Mesothelial cell of epicardium (in vitro differentiated cells): ENCODE data around the gene CPA4. TPM values are rescaled to one million over a fixed set of nuclear protein-coding genes. Genes with fewer than 3 reads are reported as not detected.

Source experiments
- DNase-seq, 2 experiments: peaks; one replicate each; pipeline ENCODE4 v3.0.0; 2021; ENCODE audit warnings: low spot score in 2 of 2; ENCODE audit not compliant: unreplicated experiment in 2 of 2
- H3K27ac Mint-ChIP-seq: 2 replicates; pipeline ENCODE4 v1.8.0; 2021; ENCODE audit warnings: mixed read lengths
- H3K27me3 Mint-ChIP-seq: 2 replicates; pipeline ENCODE4 v1.8.0; 2021; ENCODE audit warnings: low read depth, mixed read lengths
- H3K36me3 Mint-ChIP-seq: 2 replicates; pipeline ENCODE4 v1.8.0; 2021; ENCODE audit warnings: mixed read lengths
- H3K4me1 Mint-ChIP-seq: 2 replicates; pipeline ENCODE4 v1.8.0; 2021; ENCODE audit warnings: mixed read lengths
- H3K4me3 Mint-ChIP-seq: 2 replicates; pipeline ENCODE4 v1.8.0; 2021; ENCODE audit warnings: mild to moderate bottlenecking, moderate library complexity, mixed read lengths
- H3K9me3 Mint-ChIP-seq: 2 replicates; pipeline ENCODE4 v1.8.0; 2021; ENCODE audit warnings: mixed read lengths
- CTCF ChIP-seq: fragments of 200-600 bp; sonication (generic); IDR thresholded peaks from one replicate; pipeline ENCODE4 v1.5.0; 2021; ENCODE audit warnings: antibody characterized with exemption; ENCODE audit not compliant: unreplicated experiment
- total RNA-seq: library from RNA; stranded (reverse); gene quantifications from 3 replicates; pipeline ENCODE4 v1.2.1, GENCODE V29; 2021

The CPA4 gene
- total RNA-seq, 1 donor from 2014 or later: 4.1 TPM

GRCh38 chr7:130324306-130324943 is 31.5 kb downstream of the CPA4 start:
- H3K4me3 Mint-ChIP-seq: no peak overlapping the region
- no peak for DNase-seq
- H3K4me1 Mint-ChIP-seq: peaks cover 33% of the 10 kb centered on the region
- no peak for TF ChIP-seq CTCF
- peak overlapping the region; percentile 85 for H3K27ac Mint-ChIP-seq
- H3K9me3 Mint-ChIP-seq: no peaks in the 10 kb centered on the region
- H3K36me3 Mint-ChIP-seq: peaks cover 2% of the 10 kb centered on the region
- H3K27me3 Mint-ChIP-seq: no peaks in the 10 kb centered on the region

- H3K36me3 Mint-ChIP-seq: no peaks in the 10 kb centered on the region
- no peak overlapping the region for H3K4me3 Mint-ChIP-seq
- H3K27me3 Mint-ChIP-seq: no peaks in the 10 kb centered on the region
- no peak for TF ChIP-seq CTCF
- peak overlapping the region; percentile 77 for H3K27ac Mint-ChIP-seq
- H3K9me3 Mint-ChIP-seq: no peaks in the 10 kb centered on the region
- DNase-seq: no peak
- peaks cover 47% of the 10 kb centered on the region for H3K4me1 Mint-ChIP-seq
Observed at GRCh38 chr7:130329681-130330080, 36.7 kb downstream of the CPA4 start.

DNA sequence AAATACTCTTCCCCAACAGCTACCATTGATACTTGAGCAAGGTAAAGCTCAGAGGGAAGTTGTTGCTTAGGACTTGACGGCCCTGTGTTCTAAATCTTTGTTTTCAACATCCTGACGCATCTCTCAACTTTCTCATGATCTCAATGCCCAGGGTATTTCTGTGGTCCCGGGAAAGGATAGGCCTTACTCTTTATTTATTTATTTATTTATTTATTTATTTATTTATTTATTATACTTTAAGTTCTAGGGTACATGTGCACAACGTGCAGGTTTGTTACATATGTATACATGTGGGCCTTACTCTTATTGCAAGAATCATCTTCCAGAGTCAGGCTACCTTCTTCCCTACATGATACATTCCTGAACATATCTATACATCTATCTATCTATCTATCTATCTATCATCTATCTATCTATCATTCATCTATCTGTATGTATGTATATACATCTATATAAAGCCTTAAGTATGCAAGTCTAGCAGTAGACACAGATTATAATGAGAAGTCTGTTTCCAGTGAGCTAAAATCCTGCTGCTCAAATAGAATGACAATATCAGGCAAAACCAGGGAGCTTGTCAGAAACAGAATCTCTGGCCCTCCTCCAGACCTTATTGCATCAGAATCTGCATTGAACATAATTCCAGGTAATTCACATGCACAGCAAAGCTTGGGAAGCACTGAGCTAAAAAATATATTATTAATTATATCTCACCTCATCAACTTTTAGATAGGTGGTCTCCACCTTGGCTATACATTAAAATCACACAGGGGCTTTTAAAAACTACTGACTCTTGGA is 39.5 kb downstream of the CPA4 start:
- peaks cover 54% of the 10 kb centered on the region for H3K4me1 Mint-ChIP-seq
- TF ChIP-seq CTCF: no peak
- H3K9me3 Mint-ChIP-seq: no peaks in the 10 kb centered on the region
- no peak for DNase-seq
- no peaks in the 10 kb centered on the region for H3K27me3 Mint-ChIP-seq
- peak overlapping the region; percentile 43 for H3K27ac Mint-ChIP-seq
- no peak overlapping the region for H3K4me3 Mint-ChIP-seq
- H3K36me3 Mint-ChIP-seq: peaks cover 5% of the 10 kb centered on the region

GRCh38 chr7:130333832-130334231 is 40.9 kb downstream of the CPA4 start:
- no peak for DNase-seq
- no peak overlapping the region for H3K4me3 Mint-ChIP-seq
- H3K4me1 Mint-ChIP-seq: peaks cover 50% of the 10 kb centered on the region
- H3K27me3 Mint-ChIP-seq: no peaks in the 10 kb centered on the region
- H3K36me3 Mint-ChIP-seq: peaks cover 5% of the 10 kb centered on the region
- no peak overlapping the region for H3K27ac Mint-ChIP-seq
- H3K9me3 Mint-ChIP-seq: no peaks in the 10 kb centered on the region
- no peak for TF ChIP-seq CTCF

DNA sequence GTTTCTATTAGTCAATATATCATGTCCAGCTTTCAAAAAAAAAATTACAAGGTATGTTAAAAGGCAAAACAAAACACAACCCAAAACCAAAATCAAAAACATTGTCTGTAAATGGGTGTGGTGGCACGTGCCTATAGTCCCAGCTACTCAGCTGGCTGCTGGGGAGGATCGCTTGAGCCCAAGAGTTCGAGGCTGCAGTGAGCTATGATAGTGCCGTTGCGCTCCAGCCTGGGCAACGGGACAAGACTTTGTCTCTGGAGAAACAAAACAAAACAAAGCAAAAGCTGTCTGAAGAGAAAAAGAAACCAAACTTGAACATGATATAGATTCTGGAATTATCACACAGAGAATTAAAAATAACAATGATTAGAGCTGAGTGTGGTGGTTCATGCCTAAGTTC is 41.3 kb downstream of the CPA4 start:
- no peak overlapping the region for H3K4me3 Mint-ChIP-seq
- no peak for TF ChIP-seq CTCF
- H3K4me1 Mint-ChIP-seq: peaks cover 46% of the 10 kb centered on the region
- H3K27me3 Mint-ChIP-seq: no peaks in the 10 kb centered on the region
- no peaks in the 10 kb centered on the region for H3K9me3 Mint-ChIP-seq
- peaks cover 5% of the 10 kb centered on the region for H3K36me3 Mint-ChIP-seq
- no peak overlapping the region for H3K27ac Mint-ChIP-seq
- DNase-seq: no peak
